Esophagus squamous epithelium (tissue), 4 donors: ENCODE measurements around the gene ST6GAL1.

Experiments
- CTCF ChIP-seq, 6 experiments: fragments of 450-650 bp in 4 of 6; fragments of 200-600 bp in 2 of 6; sonication (generic) in 2 of 6; IDR thresholded peaks; one replicate each; pipeline ENCODE4 v1.5.1; 2016 to 2019; ENCODE audit warnings: antibody characterized with exemption in 6 of 6, mild to moderate bottlenecking in 4 of 6, moderate library complexity in 4 of 6
- POLR2A ChIP-seq, 4 donors: fragments of 450-650 bp; IDR thresholded peaks; one replicate each; pipeline ENCODE4 v1.6.1; 2017; ENCODE audit warnings: antibody characterized with exemption in 4 of 4, mild to moderate bottlenecking in 4 of 4, moderate library complexity in 3 of 4

- TF ChIP-seq CTCF (IDR thresholded peaks at IDR 0.05) (no peak), POLR2A (IDR thresholded peaks at IDR 0.05) (no peak)
Observed at GRCh38 chr3:186953011-186953487, 22.7 kb downstream of the ST6GAL1 start.
